Stomach (tissue), 4 donors: ENCODE data around the gene HSPA4L.

ENCODE experiments used
- CTCF ChIP-seq, 7 experiments: fragments of 450-650 bp in 4 of 7; fragments of 200-600 bp in 3 of 7; sonication (generic) in 3 of 7; IDR thresholded peaks; one replicate each; pipeline ENCODE4 v1.5.1; 2016 to 2019; ENCODE audit warnings: antibody characterized with exemption in 7 of 7, control low read depth in 2 of 7, mild to moderate bottlenecking in 1 of 7
- EP300 ChIP-seq: sonication (generic); formaldehyde crosslinking; IDR thresholded peaks from one replicate; pipeline ENCODE4 v1.6.1; 2017; ENCODE audit warnings: antibody characterized with exemption
- POLR2A ChIP-seq, 4 donors: fragments of 450-650 bp; IDR thresholded peaks; one replicate each; pipeline ENCODE4 v1.6.1; 2016; ENCODE audit warnings: antibody characterized with exemption in 4 of 4, control low read depth in 2 of 4, mild to moderate bottlenecking in 1 of 4, moderate library complexity in 1 of 4
- POLR2AphosphoS5 ChIP-seq, 3 donors: sonication (generic); formaldehyde crosslinking; IDR thresholded peaks; one replicate each; pipeline ENCODE4 v1.6.1; 2016; ENCODE audit warnings: antibody characterized with exemption in 3 of 3

GRCh38 chr4:127788517-127788916, 6.4 kb downstream of the HSPA4L start:
- TF ChIP-seq POLR2AphosphoS5 (IDR thresholded peaks at IDR 0.05) (no peak), POLR2A (IDR thresholded peaks at IDR 0.05) (no peak), CTCF (IDR thresholded peaks at IDR 0.05) (no peak), EP300 (no peak)
